Breast epithelium (tissue), 4 donors: ENCODE data around the gene GRWD1. TPM values are rescaled to one million over a fixed set of nuclear protein-coding genes. Genes with fewer than 3 reads are reported as not detected.

Source experiments
- DNase-seq, 2 donors: peaks; one replicate each; pipeline ENCODE4 v3.0.0-alpha.2; 2019; ENCODE audit warnings: low spot score in 2 of 2
- H3K27ac ChIP-seq, 2 donors: fragments of 200-600 bp; sonication (generic) in 1 of 2; one replicate each; pipeline ENCODE4 v1.5.1; 2016 to 2019; ENCODE audit warnings: mild to moderate bottlenecking in 1 of 2
- H3K27me3 ChIP-seq, 2 donors: fragments of 200-600 bp; sonication (generic) in 1 of 2; one replicate each; pipeline versions ENCODE4 v1.5.1 to v1.6.0; 2017 to 2019; ENCODE audit warnings: control low read depth in 1 of 2, mild to moderate bottlenecking in 1 of 2
- H3K36me3 ChIP-seq: fragments of 200-600 bp; one replicate; pipeline ENCODE4 v1.5.1; 2019
- H3K4me1 ChIP-seq, 2 donors: fragments of 200-600 bp; sonication (generic); one replicate each; pipeline ENCODE4 v1.5.1; 2016 to 2019; ENCODE audit warnings: control low read depth in 1 of 2
- H3K4me3 ChIP-seq, 3 donors: fragments of 200-600 bp; sonication (generic); 1 replicate in 2 of 3; 2 replicates in 1 of 3; pipeline ENCODE4 v1.5.1; 2016 to 2019; ENCODE audit warnings: mild to moderate bottlenecking in 3 of 3, moderate library complexity in 2 of 3
- H3K9me3 ChIP-seq, 2 donors: fragments of 200-600 bp; sonication (generic) in 1 of 2; one replicate each; pipeline ENCODE4 v1.5.1; 2016 to 2019; ENCODE audit warnings: control low read depth in 1 of 2
- POLR2A ChIP-seq: fragments of 450-650 bp; IDR thresholded peaks from one replicate; pipeline ENCODE4 v1.6.1; 2016; ENCODE audit warnings: antibody characterized with exemption, mild to moderate bottlenecking, moderate library complexity
- POLR2AphosphoS5 ChIP-seq, 3 donors: sonication (generic); formaldehyde crosslinking; IDR thresholded peaks; one replicate each; pipeline ENCODE4 v1.6.1; 2017; ENCODE audit warnings: antibody characterized with exemption in 3 of 3
- intact Hi-C: fragments of 100-400 bp; cut with DNase I; formaldehyde crosslinking; loops from one replicate; pipeline ENCODE4 v1.15.1; 2023; ENCODE audit warnings: low total_unique reads
- total RNA-seq, 3 donors: library from RNA; depleted of rRNA; stranded (reverse); fragments of >200 nt; gene quantifications; one replicate each; pipeline ENCODE4 v1.1.0, GENCODE V29; 2016
- TF ChIP-seq, protein P1 (sequence below), 3 donors: fragments of 450-650 bp; IDR thresholded peaks; one replicate each; pipeline ENCODE4 v1.5.1; 2016 to 2017; ENCODE audit warnings: antibody characterized with exemption in 3 of 3, mild to moderate bottlenecking in 3 of 3, moderate library complexity in 3 of 3

GRWD1 gene
- total RNA-seq, 3 donors from 2014 or later, result 25.0 to 35.4 (median 30.1) TPM

DNA sequence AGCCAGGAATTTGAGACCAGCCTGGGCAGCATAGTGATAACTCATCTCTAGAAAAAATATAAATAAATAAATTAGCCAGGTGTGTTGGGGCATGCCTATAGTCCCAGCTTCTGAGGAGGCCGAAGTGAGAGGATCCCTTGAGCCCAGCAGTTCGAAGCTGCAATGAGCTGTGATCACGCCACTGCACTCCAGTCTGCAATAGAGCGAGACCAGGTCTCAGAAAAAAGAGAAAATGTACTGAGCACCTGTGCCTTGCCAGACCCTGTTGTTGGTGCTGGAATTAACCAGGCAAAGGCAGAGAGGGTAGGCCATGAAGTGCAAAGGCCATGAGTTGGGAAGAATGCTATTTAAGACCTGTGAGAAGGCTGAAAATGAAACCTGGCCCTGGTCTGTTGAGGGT lies 26.1 kb downstream of the GRWD1 start:
- Histone ChIP-seq H3K36me3 (no peaks in the 10 kb centered on the region), H3K27me3 (no peaks in the 10 kb centered on the region), H3K4me3 (no peak overlapping the region), H3K4me1 (peaks cover 4 to 31% of the 10 kb centered on the region in 2 donors), H3K27ac (peak overlapping the region; percentile 22 to 68), H3K9me3 (no peaks in the 10 kb centered on the region)
- no peak for DNase-seq
- intact Hi-C loops, result no loop called here
- TF ChIP-seq POLR2AphosphoS5 (IDR thresholded peaks at IDR 0.05), result no peak
- no peak for TF ChIP-seq POLR2A
- TF ChIP-seq, protein P1, sequence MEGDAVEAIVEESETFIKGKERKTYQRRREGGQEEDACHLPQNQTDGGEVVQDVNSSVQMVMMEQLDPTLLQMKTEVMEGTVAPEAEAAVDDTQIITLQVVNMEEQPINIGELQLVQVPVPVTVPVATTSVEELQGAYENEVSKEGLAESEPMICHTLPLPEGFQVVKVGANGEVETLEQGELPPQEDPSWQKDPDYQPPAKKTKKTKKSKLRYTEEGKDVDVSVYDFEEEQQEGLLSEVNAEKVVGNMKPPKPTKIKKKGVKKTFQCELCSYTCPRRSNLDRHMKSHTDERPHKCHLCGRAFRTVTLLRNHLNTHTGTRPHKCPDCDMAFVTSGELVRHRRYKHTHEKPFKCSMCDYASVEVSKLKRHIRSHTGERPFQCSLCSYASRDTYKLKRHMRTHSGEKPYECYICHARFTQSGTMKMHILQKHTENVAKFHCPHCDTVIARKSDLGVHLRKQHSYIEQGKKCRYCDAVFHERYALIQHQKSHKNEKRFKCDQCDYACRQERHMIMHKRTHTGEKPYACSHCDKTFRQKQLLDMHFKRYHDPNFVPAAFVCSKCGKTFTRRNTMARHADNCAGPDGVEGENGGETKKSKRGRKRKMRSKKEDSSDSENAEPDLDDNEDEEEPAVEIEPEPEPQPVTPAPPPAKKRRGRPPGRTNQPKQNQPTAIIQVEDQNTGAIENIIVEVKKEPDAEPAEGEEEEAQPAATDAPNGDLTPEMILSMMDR (IDR thresholded peaks at IDR 0.05), result no peak

DNA sequence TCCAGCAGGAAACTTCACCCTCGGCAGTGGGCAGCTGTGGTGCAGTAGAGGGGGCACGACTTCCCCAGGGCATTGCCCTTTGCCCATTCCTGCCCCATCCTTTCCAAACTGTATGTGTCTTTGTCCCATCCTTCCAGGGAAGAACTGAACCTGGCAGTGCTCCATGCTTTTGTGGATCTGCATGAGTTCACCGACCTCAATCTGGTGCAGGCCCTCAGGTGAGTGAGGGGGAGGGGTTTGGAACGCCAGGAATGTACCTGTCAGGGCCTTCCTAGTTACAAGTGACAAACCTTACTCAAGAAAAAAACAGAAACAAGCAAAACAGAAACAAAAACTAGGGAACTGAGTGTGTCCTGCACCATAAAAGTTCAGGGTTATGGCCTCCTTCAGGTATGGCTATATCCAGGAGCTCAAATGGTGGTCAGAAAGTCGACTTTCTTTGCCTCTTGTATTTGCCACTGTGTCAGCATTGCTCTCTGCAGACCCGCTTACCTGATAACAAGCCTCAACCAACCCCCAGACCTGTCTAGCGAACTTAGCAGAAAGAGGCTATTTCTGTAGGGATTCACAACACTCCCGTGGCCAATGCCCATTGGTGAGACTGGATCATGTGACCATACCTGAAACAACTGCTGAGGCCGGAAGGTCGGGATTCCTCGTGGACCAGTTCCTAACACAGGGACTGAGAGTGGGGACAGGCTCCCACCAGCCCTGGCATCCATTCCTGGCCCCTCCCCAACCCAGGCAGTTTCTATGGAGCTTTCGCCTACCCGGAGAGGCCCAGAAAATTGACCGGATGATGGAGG lies 27.6 kb downstream of the GRWD1 start:
- DNase-seq, result peak in 1 of 2 donors; percentile 82
- Histone ChIP-seq H3K9me3 (no peaks in the 10 kb centered on the region), H3K4me1 (peaks cover 4 to 31% of the 10 kb centered on the region in 2 donors), H3K4me3 (no peak overlapping the region), H3K27me3 (no peaks in the 10 kb centered on the region), H3K27ac (peak overlapping the region; percentile 64 to 68), H3K36me3 (no peaks in the 10 kb centered on the region)
- intact Hi-C loops, result no loop called here
- TF ChIP-seq POLR2A, result no peak
- TF ChIP-seq, protein P1 (IDR thresholded peaks at IDR 0.05), result no peak
- TF ChIP-seq POLR2AphosphoS5 (IDR thresholded peaks at IDR 0.05), result no peak

DNA sequence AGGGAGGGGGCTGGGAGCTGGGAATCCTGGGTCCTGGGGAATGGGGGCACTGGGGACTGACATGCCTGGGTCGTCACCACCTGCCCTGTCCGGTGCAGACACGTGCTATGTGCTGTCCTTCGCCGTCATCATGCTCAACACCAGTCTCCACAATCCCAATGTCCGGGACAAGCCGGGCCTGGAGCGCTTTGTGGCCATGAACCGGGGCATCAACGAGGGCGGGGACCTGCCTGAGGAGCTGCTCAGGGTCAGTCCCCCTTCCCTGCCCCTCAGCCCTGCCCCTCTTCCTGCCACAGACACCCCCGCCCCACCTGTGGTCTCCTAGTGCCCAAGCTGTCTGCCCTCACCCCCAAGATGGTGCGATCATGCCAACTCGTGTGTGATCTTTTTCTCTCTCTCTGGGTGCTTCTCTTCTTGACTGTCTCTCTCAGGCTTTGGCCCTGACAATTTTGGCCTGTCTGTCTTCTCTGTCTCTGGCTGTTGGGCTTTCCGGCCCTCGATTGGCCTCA lies 28.4 kb downstream of the GRWD1 start:
- Histone ChIP-seq H3K4me3 (no peak overlapping the region), H3K27me3 (no peaks in the 10 kb centered on the region), H3K4me1 (peaks cover 4 to 31% of the 10 kb centered on the region in 2 donors), H3K27ac (peak overlapping the region; percentile 64 to 68), H3K36me3 (no peaks in the 10 kb centered on the region), H3K9me3 (no peaks in the 10 kb centered on the region)
- TF ChIP-seq POLR2AphosphoS5 (IDR thresholded peaks at IDR 0.05) (no peak), POLR2A (no peak)
- TF ChIP-seq, protein P1 (IDR thresholded peaks at IDR 0.05), result no peak
- DNase-seq, result no peak
- intact Hi-C loops, result no loop called here

DNA sequence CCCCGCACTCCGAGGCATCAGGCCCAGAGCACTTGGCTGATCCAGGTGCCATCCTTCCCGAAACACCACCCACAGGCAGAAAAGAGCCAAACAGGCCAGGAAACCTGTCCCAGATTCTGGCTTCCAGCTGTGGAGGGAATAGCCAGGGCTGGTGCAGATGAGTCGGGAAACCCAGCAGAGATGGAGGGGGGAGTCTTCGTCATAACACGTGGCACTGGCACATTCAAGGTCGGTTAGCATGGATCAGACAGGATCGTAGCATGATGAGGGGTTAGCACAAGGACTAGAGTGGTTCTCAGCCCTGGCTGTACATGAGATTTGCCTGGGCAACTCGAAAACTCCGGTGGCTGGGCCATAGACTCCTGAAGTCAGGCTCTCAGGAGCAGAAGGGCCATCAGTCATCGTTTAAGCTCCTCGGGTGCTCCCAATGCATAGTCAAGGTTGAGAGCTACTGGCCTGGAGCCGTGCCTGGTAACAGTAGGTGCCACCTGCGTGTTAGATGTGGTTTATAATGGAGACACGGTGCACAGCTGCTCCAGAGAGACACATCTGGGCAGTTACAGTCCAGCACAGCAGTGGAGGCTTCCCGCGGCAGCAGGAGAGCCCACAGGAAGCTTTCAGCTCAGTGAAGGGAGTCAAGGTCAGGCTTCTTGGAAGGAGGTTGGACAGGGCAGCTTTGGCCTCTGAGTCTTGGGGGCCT lies 29.7 kb downstream of the GRWD1 start:
- Histone ChIP-seq H3K27ac (peak overlapping the region in 1 of 2 donors; percentile 68), H3K4me3 (no peak overlapping the region), H3K27me3 (no peaks in the 10 kb centered on the region), H3K9me3 (no peaks in the 10 kb centered on the region), H3K4me1 (peaks cover 0 to 25% of the 10 kb centered on the region in 2 donors), H3K36me3 (no peaks in the 10 kb centered on the region)
- no peak for DNase-seq
- TF ChIP-seq POLR2AphosphoS5 (IDR thresholded peaks at IDR 0.05), result no peak
- TF ChIP-seq, protein P1 (IDR thresholded peaks at IDR 0.05), result no peak
- no peak for TF ChIP-seq POLR2A
- intact Hi-C loops, result no loop called here

DNA sequence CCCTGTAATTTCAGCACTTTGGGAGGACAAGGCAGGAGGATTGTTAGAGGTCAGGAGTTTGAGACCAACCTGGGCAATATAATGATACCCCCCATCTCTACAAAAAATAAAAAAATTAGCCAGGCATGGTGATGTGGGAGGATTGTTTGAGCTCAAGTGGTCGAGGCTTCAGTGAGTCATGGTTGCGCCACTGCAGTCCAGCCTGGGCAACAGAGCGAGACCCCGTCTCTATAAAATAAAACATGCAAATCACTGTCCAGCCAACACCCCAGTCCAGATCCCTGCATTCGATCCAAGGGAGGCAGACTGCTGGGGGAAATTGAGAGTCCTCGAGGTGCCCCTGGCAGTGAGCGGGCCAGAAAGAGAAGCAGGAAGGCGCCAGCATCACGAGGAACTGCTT lies 30.4 kb downstream of the GRWD1 start:
- intact Hi-C loops, result no loop called here
- Histone ChIP-seq H3K27ac (no peak overlapping the region), H3K36me3 (no peaks in the 10 kb centered on the region)

More for the DNA sequence above, 30.4 kb downstream of the GRWD1 start:
- peaks cover 0 to 19% of the 10 kb centered on the region in 2 donors for H3K4me1 ChIP-seq
- no peaks in the 10 kb centered on the region for H3K27me3 ChIP-seq
- no peak for TF ChIP-seq POLR2AphosphoS5 (IDR thresholded peaks at IDR 0.05)
- TF ChIP-seq, protein P1 (IDR thresholded peaks at IDR 0.05), result no peak
- no peak for TF ChIP-seq POLR2A
- H3K4me3 ChIP-seq, result no peak overlapping the region
- DNase-seq, result no peak
- no peaks in the 10 kb centered on the region for H3K9me3 ChIP-seq
